ENCODE data around the gene C1QTNF2.
"Not testable (repeated sequence)": the region's sequence is repeated elsewhere in the genome, so short reads cannot be mapped to it uniquely, and the experiment has no call there.

Gene C1QTNF2

GRCh38 chr5:160341309-160341870, 29.0 kb downstream of the C1QTNF2 start:
- DNase-seq (ENCODE audit: low read depth) = no peak

DNA sequence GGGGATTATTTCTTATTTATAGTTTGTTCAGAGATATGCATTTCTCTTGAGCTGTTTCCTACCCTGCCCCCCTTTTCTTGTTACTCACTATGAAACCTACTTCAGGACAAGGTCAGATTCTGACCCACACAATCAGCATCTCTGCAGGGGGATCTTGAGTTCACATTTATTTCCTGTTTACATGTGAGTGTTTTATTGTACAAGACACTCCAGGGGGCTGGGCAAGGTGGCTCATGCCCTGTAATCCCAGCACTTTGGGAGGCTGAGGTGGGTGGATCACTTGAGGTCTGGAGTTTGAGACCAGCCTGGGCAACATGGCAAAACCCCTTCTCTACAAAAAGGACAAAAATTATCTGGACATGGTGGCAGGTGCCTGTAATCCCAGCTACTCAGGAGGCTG, 29.9 kb downstream of the C1QTNF2 start:
- not testable (repeated sequence) for DNase-seq (ENCODE audit: low read depth)

DNA sequence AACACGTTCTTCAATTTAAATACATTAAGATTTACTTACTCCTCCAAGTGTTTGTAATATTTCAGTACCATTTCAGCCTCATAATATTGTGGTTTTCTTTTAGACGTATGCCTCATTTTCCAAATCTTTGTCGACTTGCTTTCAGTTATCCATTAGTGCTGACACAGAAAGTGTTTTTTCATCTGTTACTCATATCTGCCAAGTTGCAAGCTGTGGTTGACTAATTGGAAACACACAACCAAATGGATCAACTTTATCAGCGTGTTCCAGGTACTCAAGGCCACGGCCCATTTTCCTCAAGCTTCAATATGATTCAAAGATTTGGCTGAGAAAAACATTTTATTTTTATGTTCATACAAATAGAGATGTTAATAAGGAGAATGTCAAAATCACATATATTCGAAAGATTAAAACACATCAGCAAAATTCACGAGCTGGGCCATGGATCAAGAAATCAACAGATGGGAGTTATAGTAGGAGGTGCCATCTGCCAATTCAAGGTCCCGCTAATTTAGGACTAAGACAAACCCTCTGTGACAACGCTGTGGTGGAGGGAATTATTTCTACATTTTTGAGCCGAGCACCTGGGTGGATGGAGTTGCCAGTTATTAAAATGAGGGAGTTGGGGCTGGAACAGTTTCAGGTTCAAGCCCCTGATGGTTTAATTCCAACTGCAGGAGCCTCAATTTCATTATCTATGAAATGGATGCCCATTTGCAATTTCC, 30.9 kb downstream of the C1QTNF2 start:
- no peak for DNase-seq (ENCODE audit: low read depth)

DNA sequence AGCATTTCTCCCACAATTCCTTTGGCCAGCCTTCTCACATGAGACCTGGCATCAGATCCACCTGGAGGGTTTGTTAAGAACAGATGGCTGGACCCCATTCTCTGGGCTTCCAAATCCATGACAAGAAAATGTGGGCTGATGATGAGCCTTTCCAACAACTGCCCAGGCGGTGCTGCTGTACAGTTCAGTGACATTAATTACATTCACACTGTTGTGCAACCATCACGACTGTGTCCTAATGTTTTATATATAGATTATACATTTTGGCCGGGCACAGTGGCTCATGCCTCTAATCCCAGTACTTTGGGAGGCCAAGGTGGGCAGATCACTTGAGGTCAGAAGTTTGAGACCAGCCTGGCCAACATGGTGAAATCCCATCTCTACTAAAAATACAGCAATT, 35.7 kb downstream of the C1QTNF2 start:
- not testable (repeated sequence) for DNase-seq (ENCODE audit: low read depth)

- DNase-seq (ENCODE audit: low read depth) = peak; percentile 32
Measured at GRCh38 chr5:160333721-160334120, 36.7 kb downstream of the C1QTNF2 start.

GRCh38 chr5:160330212-160330611, 40.2 kb downstream of the C1QTNF2 start:
- no peak for DNase-seq (ENCODE audit: low read depth)

- no peak for DNase-seq (ENCODE audit: low read depth)
Measured at GRCh38 chr5:160327818-160328217, 42.6 kb downstream of the C1QTNF2 start.

DNA sequence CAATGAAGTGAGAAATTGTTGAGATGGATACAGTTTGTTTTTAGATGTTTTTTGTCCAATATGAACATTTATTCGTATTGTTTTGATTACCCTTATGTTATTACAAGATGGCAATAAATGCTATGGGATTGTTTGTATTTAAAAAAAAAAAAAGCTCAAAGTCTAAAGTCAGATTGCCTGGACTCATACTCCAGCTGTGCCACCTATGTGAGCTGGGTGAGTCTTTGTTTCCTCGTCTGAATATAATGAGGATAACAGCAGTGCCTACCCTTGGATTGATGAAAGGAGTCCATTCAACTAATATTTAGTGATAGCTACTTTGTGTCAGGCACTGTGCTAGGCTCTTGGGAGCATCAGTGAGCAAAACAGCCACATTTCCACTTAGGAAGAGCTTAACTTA, 43.4 kb downstream of the C1QTNF2 start:
- no peak for DNase-seq (ENCODE audit: low read depth)

- no peak for DNase-seq (ENCODE audit: low read depth)
Measured at GRCh38 chr5:160325716-160326115, 44.7 kb downstream of the C1QTNF2 start.

DNA sequence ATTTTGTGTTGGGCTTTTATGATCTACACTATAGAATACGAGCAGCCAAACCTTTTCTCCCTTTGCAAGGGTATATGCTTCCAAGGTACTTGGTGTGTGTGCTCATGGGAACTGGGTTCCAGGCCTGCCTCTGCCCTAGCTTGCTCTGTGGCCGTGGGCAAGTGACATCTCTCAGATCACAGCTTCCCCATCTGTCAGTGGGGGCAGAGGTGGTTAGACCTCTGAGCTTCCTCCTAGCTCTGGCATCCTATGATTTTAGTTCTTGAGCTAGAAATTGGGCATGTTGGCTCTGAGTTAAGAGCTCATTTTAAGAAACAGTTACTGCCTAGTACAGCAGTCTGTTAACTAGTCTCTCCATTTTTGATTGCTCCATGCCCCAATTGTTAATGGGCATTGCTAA, 45.5 kb downstream of the C1QTNF2 start:
- DNase-seq (ENCODE audit: low read depth) = no peak

GRCh38 chr5:160318409-160318808, 52.0 kb downstream of the C1QTNF2 start:
- DNase-seq (ENCODE audit: low read depth) = no peak

DNA sequence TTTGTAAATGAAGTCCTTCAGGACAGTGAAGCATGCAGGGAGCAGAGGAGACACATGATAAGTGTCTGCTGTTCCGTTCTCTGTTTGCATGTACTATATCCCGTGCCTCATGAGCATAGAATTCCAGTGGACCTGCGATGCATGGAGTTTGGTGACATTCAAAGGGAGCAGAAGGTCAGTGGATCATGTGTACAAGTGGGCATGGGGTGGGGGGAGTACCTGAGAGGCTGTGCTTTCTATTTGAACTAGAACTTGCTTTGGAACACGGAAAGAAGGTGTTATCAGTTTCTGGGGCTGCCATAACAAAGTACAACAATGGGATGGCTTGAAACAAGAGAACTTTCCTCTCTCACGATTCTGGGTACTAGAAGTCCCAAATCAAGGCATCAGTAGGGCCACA, 53.0 kb downstream of the C1QTNF2 start:
- no peak for DNase-seq (ENCODE audit: low read depth)

- DNase-seq (ENCODE audit: low read depth) = peak; percentile 50
Measured at GRCh38 chr5:160315968-160316367, 54.5 kb downstream of the C1QTNF2 start.

DNA sequence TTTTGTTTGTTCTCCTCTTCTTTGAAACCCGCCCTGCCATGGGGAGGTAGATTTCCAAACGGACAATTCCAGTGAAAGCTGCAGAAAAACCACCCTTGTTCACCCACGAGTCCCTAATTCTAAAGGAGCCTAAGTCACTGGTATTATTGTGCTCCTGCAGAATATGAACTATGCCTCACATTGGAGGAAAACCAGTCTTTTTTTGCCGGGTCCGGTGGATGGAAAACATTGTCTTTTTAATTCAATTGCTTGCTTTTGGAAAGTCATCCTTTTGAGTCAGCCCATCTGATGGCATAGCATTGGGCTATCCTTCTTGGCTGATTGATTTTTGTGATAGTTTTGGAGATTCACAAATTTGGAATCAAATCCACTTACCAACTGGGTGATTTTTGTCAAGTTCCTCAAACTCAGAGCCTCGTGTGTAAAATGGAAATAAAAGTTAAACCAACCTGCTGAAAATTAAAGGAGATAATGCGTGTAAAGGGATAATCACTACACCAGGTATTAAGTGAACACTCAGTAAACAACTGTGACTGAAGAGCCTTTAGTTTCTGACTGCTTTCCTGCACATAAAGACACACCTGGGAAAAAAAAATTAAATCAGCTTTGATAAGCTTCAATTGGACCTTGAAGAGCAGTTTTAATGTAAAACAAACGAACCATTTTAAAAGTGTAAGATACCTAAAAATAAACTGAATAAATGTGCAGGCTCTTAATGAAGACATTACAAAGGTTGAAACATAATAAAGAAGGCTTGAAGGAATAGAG, 57.3 kb downstream of the C1QTNF2 start:
- no peak for DNase-seq (ENCODE audit: low read depth)

DNA sequence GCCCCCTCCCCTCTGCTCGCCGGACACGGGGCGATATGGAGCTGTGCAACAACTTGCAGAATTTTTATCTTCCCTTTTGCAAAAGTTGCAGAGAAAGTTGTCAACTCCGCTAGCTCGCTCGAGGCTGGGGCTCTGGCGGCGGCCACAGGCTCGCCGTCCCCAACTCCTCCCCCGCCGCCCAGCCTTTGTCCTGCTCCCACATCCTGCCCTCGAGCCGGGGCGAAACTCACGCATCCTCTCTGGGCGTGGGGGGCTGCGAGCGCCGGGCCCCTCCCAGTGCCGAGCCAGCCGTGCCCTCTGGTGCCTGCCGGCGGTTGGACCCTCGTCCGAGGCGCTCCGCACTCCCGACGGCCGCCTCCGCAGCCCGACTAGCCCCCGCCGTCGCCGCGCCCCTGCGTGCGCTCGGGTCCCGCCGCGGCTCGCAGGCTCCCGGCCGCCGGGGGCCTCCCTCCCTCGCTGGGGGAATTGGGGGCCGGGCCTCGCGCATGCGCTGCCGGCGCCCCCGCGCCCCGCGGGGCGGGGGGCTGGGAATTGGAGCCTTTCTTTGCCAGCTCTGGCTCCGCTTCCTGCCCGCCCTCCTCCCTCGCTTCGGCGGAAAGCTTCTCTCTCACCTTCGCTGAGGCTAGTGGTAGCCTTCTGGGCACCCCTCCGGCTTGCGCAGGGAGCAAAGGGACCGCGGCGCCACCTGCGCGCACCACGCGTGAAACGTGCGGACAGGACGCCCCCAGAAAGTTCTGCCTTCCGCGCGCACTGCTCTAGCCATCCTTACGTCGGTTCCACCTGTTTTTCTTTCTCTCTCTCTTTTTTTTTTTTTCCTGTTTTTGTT, 58.1 kb downstream of the C1QTNF2 start, which contains the start of gene CCNJL:
Gene CCNJL (minus strand): TSS at position 431 of the 826 bp plus-strand sequence. CDS start 641 bp downstream, outside the sequence.
- peak; percentile 56 for DNase-seq (ENCODE audit: low read depth)

DNA sequence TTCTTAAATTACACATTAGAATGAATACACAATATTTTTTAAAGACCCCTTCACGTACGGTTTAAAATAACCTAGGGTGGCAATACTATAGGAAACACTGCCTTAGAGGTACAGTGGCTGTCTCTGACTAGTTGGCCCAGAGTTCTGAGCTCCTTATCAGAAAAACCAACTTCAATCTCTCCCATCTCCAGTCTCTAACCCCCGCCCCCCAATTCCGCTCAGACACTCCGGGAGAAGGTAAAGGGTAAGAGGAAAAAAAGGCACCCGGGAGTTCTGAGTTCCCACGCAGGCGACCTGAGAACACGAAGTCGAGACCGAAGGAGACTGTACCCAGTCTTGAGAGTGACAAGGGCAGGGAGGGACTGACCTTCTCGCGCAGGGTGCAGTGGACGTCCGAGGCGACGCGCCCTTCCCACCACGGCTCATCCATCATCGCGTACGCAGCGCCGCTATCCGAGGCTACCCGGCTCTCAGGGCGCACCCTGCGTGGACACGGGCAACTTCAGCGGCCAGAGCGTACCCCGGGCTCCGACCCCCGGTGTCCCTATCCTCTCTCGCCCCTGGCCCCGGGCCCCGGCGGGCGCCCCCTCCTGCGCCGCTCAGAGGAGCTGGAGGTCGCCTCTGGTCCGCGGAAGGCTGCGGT, 58.8 kb downstream of the C1QTNF2 start:
- peak; percentile 19 for DNase-seq (ENCODE audit: low read depth)

DNA sequence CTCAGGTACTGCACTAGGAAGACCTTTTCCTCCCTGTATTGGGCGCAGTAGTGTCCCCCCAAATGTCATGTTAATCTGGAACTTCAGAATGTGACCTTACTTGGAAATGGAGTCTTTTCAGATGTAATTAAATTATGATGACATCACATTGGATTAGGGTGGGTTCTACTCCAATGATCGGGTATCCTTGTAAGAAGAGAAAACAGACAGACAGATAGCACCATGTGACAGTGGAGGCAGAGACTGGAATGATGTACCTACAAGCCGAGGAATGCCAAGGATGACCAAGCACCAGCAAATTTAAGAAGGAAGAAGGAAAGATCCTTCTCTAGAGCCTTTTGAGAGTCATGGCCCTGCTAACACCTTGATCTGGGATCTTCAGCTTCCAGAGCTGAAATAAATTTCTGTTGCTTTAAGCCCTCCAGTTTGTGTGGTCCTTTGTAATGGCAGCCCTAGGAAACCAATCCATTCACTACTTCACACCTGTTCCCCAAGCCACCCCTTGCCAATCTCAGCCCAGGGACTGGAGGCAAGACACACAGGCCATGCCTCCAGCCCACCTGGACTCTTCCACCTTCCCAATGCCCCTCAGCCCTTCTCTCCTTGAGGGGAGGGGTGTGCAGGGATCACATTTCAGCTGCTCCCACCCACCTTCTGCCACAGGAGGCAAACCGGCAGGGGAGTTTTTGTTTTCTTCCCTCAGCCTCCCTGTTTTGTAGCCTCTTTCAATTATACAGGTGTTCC, 59.7 kb downstream of the C1QTNF2 start:
- no peak for DNase-seq (ENCODE audit: low read depth)

- no peak for DNase-seq (ENCODE audit: low read depth)
Measured at GRCh38 chr5:160310140-160310539, 60.3 kb downstream of the C1QTNF2 start.

DNA sequence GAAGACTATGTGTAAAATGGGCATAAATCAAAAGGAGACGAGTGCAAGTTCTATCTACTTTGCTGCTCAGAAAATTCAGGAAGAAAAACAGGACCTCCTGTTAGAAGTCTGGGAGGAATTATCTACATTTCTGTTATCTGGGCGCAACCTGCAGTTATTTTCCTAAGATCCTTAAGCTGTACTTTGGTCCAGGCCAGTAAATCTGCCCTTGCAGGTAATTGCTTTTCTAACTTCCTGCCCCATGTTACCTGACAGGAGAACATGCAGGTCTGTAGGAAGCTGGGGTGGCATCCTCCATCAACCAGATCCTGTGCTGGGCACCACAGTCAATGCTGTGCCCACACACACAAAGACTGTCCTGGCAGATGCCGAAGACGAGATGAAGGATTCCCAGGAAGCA, 63.7 kb downstream of the C1QTNF2 start:
- DNase-seq (ENCODE audit: low read depth) = no peak

DNA sequence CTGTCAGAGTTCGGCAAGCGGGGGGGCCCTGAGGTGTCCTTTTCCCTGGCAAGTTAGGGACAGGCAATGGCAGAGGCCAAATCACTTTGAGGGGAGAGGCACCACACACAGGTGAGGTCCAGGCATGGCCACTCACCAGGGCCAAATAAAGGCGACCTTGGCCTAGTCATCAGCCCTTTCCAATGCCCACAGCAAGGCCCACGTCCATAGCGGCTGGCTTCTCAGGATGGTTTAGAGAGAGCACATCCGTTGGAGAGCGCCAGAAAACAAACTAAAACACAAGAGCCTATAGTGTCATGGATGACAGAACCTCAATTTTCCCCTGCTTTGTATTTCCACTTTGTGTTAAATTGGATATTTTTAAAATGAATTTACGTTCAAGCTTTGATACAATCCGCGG, 65.1 kb downstream of the C1QTNF2 start:
- DNase-seq (ENCODE audit: low read depth) = no peak

- no peak for DNase-seq (ENCODE audit: low read depth)
Measured at GRCh38 chr5:160303690-160304089, 66.7 kb downstream of the C1QTNF2 start.

All from EH (cell line).